Inflammatory macrophage treated with lipopolysaccharide for 1 hour (primary cell): ENCODE data around the gene AGTPBP1.

Experiments used
- DNase-seq, 2 donors: peaks; one replicate each; pipeline ENCODE4 v3.0.0-alpha.2; 2020 to 2022

The AGTPBP1 gene

GRCh38 chr9:85716031-85716877, 25.5 kb downstream of the AGTPBP1 start:
- DNase-seq, result peak; percentile 69 to 81

DNA sequence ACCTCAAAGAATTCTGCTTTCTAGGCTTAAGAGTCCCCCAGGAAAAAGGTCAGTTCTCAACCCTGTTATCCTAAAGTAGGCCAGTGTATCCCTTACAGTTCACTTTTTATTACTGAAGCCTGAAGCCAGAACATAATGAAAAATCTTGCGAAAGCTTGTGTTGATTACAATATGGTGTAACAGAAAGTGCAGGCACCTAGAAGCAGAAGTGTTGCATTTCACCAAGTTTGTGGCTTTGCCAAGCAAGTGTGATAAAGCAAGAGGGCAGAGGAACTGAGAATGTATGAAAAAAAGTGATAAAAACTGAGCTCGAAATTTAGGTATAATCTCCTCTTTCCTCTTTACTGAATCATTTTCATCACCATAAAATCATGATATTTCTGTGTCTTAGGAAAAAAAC, 26.2 kb downstream of the AGTPBP1 start:
- DNase-seq, result peak; percentile 77 to 87

GRCh38 chr9:85713897-85714296, 27.9 kb downstream of the AGTPBP1 start:
- DNase-seq, result no peak

- no peak for DNase-seq
Measured at GRCh38 chr9:85704744-85705143, 37.0 kb downstream of the AGTPBP1 start.

DNA sequence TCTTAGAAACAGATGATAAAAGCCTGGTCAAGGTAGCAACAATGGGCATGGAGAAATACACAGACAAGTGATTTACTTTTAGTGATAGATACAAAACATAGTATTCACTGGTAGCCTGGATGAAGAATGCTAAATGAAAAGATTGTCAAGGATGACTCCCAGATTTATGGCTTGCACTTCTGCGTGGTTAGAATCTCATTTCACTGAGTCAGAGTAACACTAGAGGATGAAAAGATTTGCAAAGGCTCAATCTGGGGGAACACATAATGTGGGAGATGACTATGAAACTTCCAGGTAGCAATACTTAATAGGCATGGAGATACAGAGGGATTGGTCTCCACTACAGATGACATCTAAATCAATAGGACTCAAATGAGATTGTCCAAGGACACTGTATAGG, 38.4 kb downstream of the AGTPBP1 start:
- no peak for DNase-seq

- DNase-seq, result peak; percentile 13 to 33
Measured at GRCh38 chr9:85702726-85703289, 38.9 kb downstream of the AGTPBP1 start.

GRCh38 chr9:85702191-85702590, 39.6 kb downstream of the AGTPBP1 start:
- DNase-seq, result no peak

GRCh38 chr9:85700330-85700729, 41.4 kb downstream of the AGTPBP1 start:
- DNase-seq, result no peak

- DNase-seq, result no peak
Measured at GRCh38 chr9:85688361-85688760, 53.4 kb downstream of the AGTPBP1 start.

DNA sequence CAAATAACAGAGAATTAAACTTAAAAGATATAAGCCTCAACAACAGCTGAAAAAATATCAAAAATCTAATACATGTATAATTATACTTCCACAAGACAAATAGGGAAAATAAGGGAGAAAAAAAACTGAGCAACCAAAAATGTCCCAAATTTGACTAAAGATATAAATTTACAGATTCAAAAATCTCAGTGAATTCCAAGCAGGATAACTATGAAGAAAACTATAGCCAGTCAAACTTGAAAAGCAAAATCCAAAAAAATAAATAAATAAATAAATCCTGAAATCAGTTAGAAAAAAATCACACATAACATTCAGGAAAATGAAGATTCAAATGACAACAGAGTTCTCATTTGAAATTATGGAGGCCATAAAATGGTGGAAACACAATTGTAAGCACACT, 56.7 kb downstream of the AGTPBP1 start:
- no peak for DNase-seq

GRCh38 chr9:85676790-85677189, 65.0 kb downstream of the AGTPBP1 start:
- no peak for DNase-seq

DNA sequence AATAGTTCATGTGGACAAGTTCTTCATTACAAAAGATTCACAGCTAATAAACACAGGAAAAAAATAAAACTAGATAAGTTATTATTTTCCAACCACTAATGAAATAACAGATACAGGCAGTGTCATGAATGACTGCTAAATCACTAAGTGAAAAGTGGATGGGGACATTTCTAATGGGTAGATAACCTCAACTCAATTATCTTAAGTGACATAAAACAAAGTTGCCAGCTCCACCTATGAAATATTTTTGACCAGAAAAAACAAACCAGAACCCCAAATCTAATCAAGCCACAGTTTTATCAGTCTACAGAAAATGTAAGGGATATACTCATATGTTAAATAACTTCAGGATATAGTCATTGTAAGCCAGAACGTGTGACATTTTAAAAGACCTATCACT, 74.4 kb downstream of the AGTPBP1 start:
- no peak for DNase-seq

DNA sequence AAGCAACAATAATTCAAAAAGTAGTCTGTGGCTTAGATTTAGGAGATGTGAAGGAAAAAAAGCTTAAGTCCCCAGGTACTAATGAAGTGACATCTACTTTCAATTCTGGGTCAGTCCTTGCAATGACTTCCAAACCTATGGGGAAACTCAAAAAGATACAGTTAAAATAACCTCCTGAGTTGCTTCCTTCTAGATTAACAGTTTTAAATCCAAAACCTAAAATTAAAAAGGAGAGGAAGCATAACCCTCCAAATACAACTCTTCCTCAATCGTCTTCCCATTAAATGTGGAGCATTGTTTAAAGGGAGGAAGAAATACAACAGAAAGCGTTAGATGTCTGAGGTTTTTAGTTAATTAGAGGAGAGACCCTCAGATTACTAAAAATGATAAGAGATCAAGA, 75.7 kb downstream of the AGTPBP1 start:
- DNase-seq, result no peak

- DNase-seq, result peak; percentile 8 to 21
Measured at GRCh38 chr9:85662573-85662972, 79.2 kb downstream of the AGTPBP1 start.

DNA sequence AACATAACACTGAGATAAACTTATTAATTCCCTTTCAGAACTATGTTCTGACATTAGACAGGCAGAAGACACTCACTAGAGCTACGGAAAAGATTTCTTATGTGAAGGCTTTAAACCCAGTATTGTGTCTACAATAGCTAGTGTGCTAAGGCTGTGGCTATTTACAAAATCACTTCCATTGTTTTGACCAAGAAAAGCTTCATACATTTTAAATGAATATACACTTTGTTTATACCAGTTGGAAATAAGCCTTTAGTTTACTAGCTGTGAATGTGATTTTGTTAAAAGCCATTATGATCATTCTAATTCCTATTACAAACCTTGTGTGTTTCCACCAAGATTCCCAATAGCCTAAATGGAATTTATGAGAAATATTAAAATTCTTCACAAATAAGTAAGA, 83.0 kb downstream of the AGTPBP1 start:
- no peak for DNase-seq

GRCh38 chr9:85653153-85653552, 88.6 kb downstream of the AGTPBP1 start:
- DNase-seq, result no peak

DNA sequence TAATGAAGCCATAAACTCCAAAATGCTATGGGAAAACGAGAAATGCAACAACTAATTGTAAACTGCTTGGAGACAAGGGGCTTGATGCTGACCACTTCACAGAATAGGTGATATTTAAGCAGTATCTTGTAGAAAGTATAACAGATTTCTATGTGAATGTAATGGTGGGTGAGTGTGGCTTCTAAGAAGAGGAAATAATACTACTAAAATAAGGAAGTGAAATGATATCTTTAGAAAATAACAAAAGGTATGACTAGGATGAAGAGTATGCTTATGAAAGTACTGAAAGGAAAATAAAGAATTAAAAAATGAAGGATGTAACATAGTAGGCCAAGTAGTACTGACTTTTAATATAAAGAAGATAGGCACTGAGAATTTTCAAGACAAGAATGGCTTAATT, 94.2 kb downstream of the AGTPBP1 start:
- DNase-seq, result peak in 1 of 2 donors; percentile 3

DNA sequence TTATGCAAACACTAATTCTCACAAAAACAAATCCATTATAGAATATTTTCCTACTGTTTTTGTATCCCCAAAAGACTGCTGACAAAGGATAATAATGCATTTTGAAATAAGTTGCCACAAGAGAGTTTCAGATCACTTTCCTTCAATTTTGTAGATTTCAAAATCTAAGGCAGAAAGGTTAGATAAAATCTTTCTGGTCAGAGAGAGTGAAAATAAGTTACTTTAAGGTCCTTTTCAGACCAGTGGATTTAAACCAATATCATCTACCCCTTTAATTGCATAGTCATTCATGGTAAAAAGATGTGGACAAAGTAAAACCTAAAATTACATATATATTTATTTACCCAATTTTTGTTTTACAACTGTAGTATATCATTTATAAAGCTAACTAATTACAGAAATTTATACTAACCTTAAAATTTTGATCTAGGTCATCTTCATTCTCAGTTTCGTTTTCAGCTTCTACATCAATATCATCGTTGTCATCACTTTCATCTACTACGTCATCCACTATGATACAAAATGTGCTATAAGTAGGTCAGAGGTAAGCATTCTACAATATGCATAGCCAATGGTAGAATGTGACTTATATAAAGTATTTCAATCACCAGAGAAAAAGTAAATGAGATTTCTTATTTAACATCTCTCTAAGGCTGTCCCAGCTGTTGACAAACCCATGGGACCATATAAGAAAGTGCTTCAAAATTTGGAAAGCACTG, 95.7 kb downstream of the AGTPBP1 start:
- no peak for DNase-seq

GRCh38 chr9:85640425-85640824, 101.3 kb downstream of the AGTPBP1 start:
- no peak for DNase-seq

DNA sequence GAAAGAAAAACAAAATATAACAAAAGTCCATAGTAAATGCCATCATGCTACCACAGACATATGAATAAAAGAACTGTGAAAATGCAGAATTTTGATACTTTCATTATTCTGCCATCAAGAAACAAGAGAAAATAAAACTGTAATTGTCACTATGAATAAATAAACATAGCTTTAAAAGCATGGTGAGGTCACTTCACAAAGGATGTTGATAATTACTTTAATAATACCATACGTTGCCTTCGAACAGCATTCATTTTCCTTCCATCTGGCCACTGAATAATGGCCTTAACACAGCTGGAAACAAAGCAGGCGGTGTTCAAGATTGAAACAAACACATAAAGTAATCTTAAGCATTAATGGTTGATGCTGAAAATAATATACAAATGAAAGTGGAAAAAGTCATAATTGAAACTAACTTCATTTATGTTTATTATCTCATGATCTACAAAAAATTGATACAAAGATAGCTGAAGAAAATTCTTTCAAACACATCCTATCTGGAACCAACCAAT, 102.0 kb downstream of the AGTPBP1 start:
- no peak for DNase-seq

DNA sequence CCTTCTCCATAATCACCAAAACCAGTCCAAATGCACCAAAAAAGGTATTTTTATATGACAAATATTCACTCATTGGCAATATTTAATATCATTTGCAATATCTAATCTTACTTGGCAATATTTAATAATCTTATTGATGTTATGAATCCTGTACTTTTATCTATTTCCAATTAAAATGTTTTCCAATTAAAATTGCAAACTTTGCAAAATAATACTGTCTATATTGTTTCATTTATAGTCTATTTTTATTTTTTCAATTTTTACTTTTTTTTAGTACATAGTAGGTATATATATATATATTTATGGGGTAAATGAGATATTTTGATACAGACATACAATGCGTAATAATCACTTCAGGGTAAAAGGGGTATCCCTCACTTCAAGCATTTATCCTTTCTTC, 109.9 kb downstream of the AGTPBP1 start:
- DNase-seq, result no peak

- no peak for DNase-seq
Measured at GRCh38 chr9:85630676-85631075, 111.1 kb downstream of the AGTPBP1 start.

- no peak for DNase-seq
Measured at GRCh38 chr9:85617141-85617670, 124.5 kb downstream of the AGTPBP1 start.

DNA sequence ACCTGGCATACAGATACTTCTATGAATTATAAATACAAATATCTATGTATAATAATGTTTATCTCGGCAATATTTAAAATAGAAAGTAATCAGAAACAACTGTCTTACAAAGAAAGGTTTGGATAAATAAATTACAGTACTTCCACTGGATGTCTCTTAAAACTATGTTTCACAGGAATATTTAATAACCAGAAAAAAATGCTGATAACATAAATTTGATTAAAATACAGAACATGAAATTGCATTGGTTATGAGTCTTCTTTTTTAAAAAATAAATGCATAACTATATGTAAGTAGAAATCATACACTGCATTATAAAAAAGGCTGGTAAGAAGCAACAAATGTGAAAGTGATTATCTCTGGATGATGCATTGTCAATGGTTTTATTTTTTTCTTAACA, 126.0 kb downstream of the AGTPBP1 start:
- no peak for DNase-seq
